Activated CD4-positive, alpha-beta T cell treated with anti-CD3 and anti-CD28 coated beads for 48 hours (primary cell): Measurements from ENCODE around the gene DYNLT3.
A peak's percentile ranks its signal among the peaks of the same experiment; 100 is the strongest.

Source experiments
- DNase-seq: peaks from one replicate; pipeline ENCODE4 v3.0.0-alpha.2; 2020

Gene DYNLT3

GRCh38 chrX:37846934-37847732 lies at the start of gene DYNLT3:
TSS of gene DYNLT3 (minus strand) at chrX:37847571. CDS start at chrX:37847510, 61 bp downstream.
- peak; percentile 83 for DNase-seq

- DNase-seq, result no peak
These were observed 49.1 kb upstream of the DYNLT3 start for GRCh38 chrX:37896511-37896890.

- DNase-seq, result no peak
These were observed 48.6 kb upstream of the DYNLT3 start for GRCh38 chrX:37895795-37896510.

GRCh38 chrX:37894725-37895124 lies 47.4 kb upstream of the DYNLT3 start:
- no peak for DNase-seq

GRCh38 chrX:37888010-37888409 lies 40.6 kb upstream of the DYNLT3 start:
- no peak for DNase-seq

- DNase-seq, result no peak
These were observed 40.0 kb upstream of the DYNLT3 start for GRCh38 chrX:37887347-37887746.

- no peak for DNase-seq
These were observed 35.8 kb upstream of the DYNLT3 start for GRCh38 chrX:37883196-37883595.

GRCh38 chrX:37879692-37880091 lies 32.3 kb upstream of the DYNLT3 start:
- no peak for DNase-seq

GRCh38 chrX:37876716-37877115 lies 29.3 kb upstream of the DYNLT3 start:
- no peak for DNase-seq

GRCh38 chrX:37875675-37876074 lies 28.3 kb upstream of the DYNLT3 start:
- no peak for DNase-seq

- no peak for DNase-seq
These were observed 25.8 kb upstream of the DYNLT3 start for GRCh38 chrX:37873220-37873619.

- no peak for DNase-seq
These were observed 24.9 kb upstream of the DYNLT3 start for GRCh38 chrX:37872303-37872655.

- DNase-seq, result peak; percentile 35
These were observed 24.4 kb upstream of the DYNLT3 start for GRCh38 chrX:37871626-37872302.

GRCh38 chrX:37867536-37868153 lies 20.3 kb upstream of the DYNLT3 start:
- DNase-seq, result peak; percentile 6

- DNase-seq, result no peak
These were observed 16.4 kb upstream of the DYNLT3 start for GRCh38 chrX:37863728-37864127.

- DNase-seq, result no peak
These were observed 15.5 kb upstream of the DYNLT3 start for GRCh38 chrX:37862851-37863250.

GRCh38 chrX:37860721-37861120 lies 13.3 kb upstream of the DYNLT3 start:
- DNase-seq, result no peak

- no peak for DNase-seq
These were observed 7.4 kb upstream of the DYNLT3 start for GRCh38 chrX:37854748-37855147.

- no peak for DNase-seq
These were observed 6.8 kb upstream of the DYNLT3 start for GRCh38 chrX:37854148-37854547.

GRCh38 chrX:37847733-37848197 lies 394 bp upstream of the DYNLT3 start:
- no peak for DNase-seq

- DNase-seq, result no peak
These were observed 825 bp downstream of the DYNLT3 start for GRCh38 chrX:37846558-37846933.

GRCh38 chrX:37846141-37846540 lies 1.2 kb downstream of the DYNLT3 start:
- no peak for DNase-seq

- DNase-seq, result no peak
These were observed 2.7 kb downstream of the DYNLT3 start for GRCh38 chrX:37844622-37845021.
